ENCODE measurements around the gene USP34. TPM values are rescaled to one million over a fixed set of nuclear protein-coding genes. Genes with fewer than 3 reads are reported as not detected.

The USP34 gene
- total and polyA plus RNA-seq, 4 donors: 13.4 to 82.7 (median 51.1) TPM

- 93% methylated on average over 3 of the region's 3 CpGs for WGBS
- Histone ChIP-seq H3K9me3 (ENCODE audit: control insufficient read depth in 4 of 4, low read length in 3 of 4) (no peaks in the 10 kb centered on the region), H3K9ac (ENCODE audit: low read depth in 1 of 2, low read length in 2 of 2) (no peak overlapping the region), H3K27me3 (ENCODE audit: control insufficient read depth in 4 of 4, insufficient read depth in 4 of 4, low read length in 3 of 4) (no peaks in the 10 kb centered on the region), H3K36me3 (ENCODE audit: control insufficient read depth in 4 of 4, insufficient read depth in 3 of 4, low read depth in 1 of 4, low read length in 3 of 4) (no peaks in the 10 kb centered on the region), H3K4me3 (ENCODE audit: low read depth in 1 of 3, low read length in 3 of 3) (no peak overlapping the region), H3K27ac (ENCODE audit: low read depth in 1 of 2, low read length in 2 of 2) (no peak overlapping the region), H3K4me1 (ENCODE audit: control insufficient read depth in 4 of 4, insufficient read depth in 4 of 4, low read length in 3 of 4) (peaks cover 3 to 24% (median 10%) of the 10 kb centered on the region in 4 donors)
- no peak for DNase-seq (ENCODE audit: low spot score)
- no peak for TF ChIP-seq HNF4G (IDR thresholded peaks at IDR 0.05)
- TF ChIP-seq MAX (IDR thresholded peaks at IDR 0.05): no peak
- no peak for TF ChIP-seq EGR1 (IDR thresholded peaks at IDR 0.05; ENCODE audit: low read depth in 2 of 2)
- TF ChIP-seq FOXA2 (IDR thresholded peaks at IDR 0.05): no peak
- TF ChIP-seq YY1 (IDR thresholded peaks at IDR 0.05): no peak
- no peak for TF ChIP-seq GABPA (IDR thresholded peaks at IDR 0.05 in 1 of 2, conservative IDR thresholded peaks at IDR 0.05 in 1 of 2)
- TF ChIP-seq RXRA (IDR thresholded peaks at IDR 0.05): no peak
- TF ChIP-seq HNF4A (conservative IDR thresholded peaks at IDR 0.05): no peak
- TF ChIP-seq CTCF (IDR thresholded peaks at IDR 0.05; ENCODE audit: low read depth, low read length, missing input control): no peak
- no peak for TF ChIP-seq ZBTB33 (IDR thresholded peaks at IDR 0.05)
Measured at GRCh38 chr2:61432990-61433389, 37.9 kb downstream of the USP34 start.

GRCh38 chr2:61431345-61431744 is 39.5 kb downstream of the USP34 start:
- Histone ChIP-seq H3K9me3 (ENCODE audit: control insufficient read depth in 4 of 4, low read length in 3 of 4) (no peaks in the 10 kb centered on the region), H3K4me1 (ENCODE audit: control insufficient read depth in 4 of 4, insufficient read depth in 4 of 4, low read length in 3 of 4) (peaks cover 5 to 20% (median 14%) of the 10 kb centered on the region in 4 donors), H3K27ac (ENCODE audit: low read depth in 1 of 2, low read length in 2 of 2) (no peak overlapping the region), H3K4me3 (ENCODE audit: low read depth in 1 of 3, low read length in 3 of 3) (no peak overlapping the region), H3K27me3 (ENCODE audit: control insufficient read depth in 4 of 4, insufficient read depth in 4 of 4, low read length in 3 of 4) (no peaks in the 10 kb centered on the region), H3K9ac (ENCODE audit: low read depth in 1 of 2, low read length in 2 of 2) (no peak overlapping the region), H3K36me3 (ENCODE audit: control insufficient read depth in 4 of 4, insufficient read depth in 3 of 4, low read depth in 1 of 4, low read length in 3 of 4) (no peaks in the 10 kb centered on the region)
- 96% methylated on average over 5 of the region's 5 CpGs for whole genome bisulfite sequencing
- TF ChIP-seq RXRA (IDR thresholded peaks at IDR 0.05): no peak
- no peak for TF ChIP-seq HNF4G (IDR thresholded peaks at IDR 0.05)
- no peak for TF ChIP-seq FOXA1 (IDR thresholded peaks at IDR 0.05)
- no peak for TF ChIP-seq GABPA (IDR thresholded peaks at IDR 0.05 in 1 of 2, conservative IDR thresholded peaks at IDR 0.05 in 1 of 2)
- no peak for DNase-seq (ENCODE audit: low spot score)

GRCh38 chr2:61426267-61426897 is 44.5 kb downstream of the USP34 start:
- DNase-seq (ENCODE audit: low spot score): peak; percentile 59
- Histone ChIP-seq H3K9me3 (ENCODE audit: control insufficient read depth in 4 of 4, low read length in 3 of 4) (no peaks in the 10 kb centered on the region), H3K4me1 (ENCODE audit: control insufficient read depth in 4 of 4, insufficient read depth in 4 of 4, low read length in 3 of 4) (peaks cover 3 to 15% (median 6%) of the 10 kb centered on the region in 4 donors), H3K4me3 (ENCODE audit: low read depth in 1 of 3, low read length in 3 of 3) (no peak overlapping the region), H3K27me3 (ENCODE audit: control insufficient read depth in 4 of 4, insufficient read depth in 4 of 4, low read length in 3 of 4) (no peaks in the 10 kb centered on the region), H3K9ac (ENCODE audit: low read depth in 1 of 2, low read length in 2 of 2) (no peak overlapping the region), H3K27ac (ENCODE audit: low read depth in 1 of 2, low read length in 2 of 2) (no peak overlapping the region), H3K36me3 (ENCODE audit: control insufficient read depth in 4 of 4, insufficient read depth in 3 of 4, low read depth in 1 of 4, low read length in 3 of 4) (no peaks in the 10 kb centered on the region)
- TF ChIP-seq CTCF (IDR thresholded peaks at IDR 0.05; ENCODE audit: low read depth, low read length, missing input control) (peak; percentile 41), YY1 (IDR thresholded peaks at IDR 0.05) (no peak), HNF4A (conservative IDR thresholded peaks at IDR 0.05) (peak in 1 of 2 donors; percentile 7), RAD21 (IDR thresholded peaks at IDR 0.05) (peak; percentile 59 to 80), REST (IDR thresholded peaks at IDR 0.05) (no peak)
- WGBS: 77% methylated on average over 6 of the region's 6 CpGs

All from liver (tissue), 9 donors.